ENCODE measurements around the gene HPSE2.
"Not testable (repeated sequence)": the region's sequence is repeated elsewhere in the genome, so short reads cannot be mapped to it uniquely, and the experiment has no call there.

Gene HPSE2

DNA sequence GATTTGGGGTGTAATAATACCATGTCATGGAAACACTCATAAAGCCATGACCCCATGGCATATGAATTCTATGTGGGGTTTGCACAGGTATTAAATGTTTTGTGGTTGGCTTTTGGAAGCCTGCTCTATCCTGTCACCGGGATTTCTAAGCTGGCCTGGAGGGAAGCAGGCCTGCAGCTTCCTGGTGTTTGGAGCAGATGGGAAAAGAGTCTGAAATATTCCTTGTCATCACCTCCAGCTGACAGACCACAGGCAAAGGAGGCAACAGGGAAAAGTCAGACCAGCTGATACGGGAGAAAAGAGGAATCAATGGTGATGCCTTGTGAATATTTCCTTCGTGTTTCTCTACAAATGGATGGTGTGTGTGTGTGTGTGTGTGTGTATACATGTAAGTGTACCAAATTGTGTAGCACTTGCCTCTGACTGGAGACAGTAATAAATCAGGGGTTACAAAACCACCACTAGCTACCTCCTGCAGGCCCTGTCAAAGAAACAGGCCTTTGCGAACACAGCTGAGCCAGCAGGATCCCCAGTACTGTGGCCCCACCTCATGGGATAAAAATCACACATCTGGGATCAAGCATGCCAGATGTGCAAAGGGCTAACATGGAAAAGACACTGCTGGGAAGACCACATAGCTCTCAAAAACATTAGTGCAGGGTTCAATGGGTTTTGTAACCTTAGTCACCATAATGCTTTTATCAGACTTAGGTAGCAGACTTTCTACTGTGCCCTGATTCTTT lies 668.1 kb downstream of the HPSE2 start:
- no peak for DNase-seq (ENCODE audit: low read depth)

GRCh38 chr10:98563811-98564210 lies 671.8 kb downstream of the HPSE2 start:
- no peak for DNase-seq (ENCODE audit: low read depth)

- DNase-seq (ENCODE audit: low read depth) = peak; percentile 25
Measured at GRCh38 chr10:98560565-98560964, 675.1 kb downstream of the HPSE2 start.

DNA sequence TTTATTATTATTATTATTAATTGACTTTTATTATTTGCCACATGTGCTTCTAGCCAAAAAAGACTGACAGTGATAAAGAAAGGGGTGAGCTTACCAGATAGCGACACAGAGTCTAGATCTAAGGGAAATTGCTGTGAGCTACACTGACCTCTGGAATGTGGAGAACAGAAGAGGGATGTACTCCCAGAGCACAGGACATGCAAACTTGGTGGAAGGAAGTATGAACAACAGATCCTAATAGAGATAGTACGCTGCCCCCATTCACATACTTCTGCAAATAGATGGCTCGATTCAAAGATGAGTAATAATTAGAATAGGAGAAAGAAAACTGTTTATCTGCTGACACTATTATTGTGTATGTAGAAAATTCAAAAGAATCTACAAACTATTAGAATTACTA lies 679.6 kb downstream of the HPSE2 start:
- peak; percentile 90 for DNase-seq (ENCODE audit: low read depth)

GRCh38 chr10:98555021-98555619 lies 680.5 kb downstream of the HPSE2 start:
- DNase-seq (ENCODE audit: low read depth) = peak; percentile 48

GRCh38 chr10:98541561-98541960 lies 694.1 kb downstream of the HPSE2 start:
- not testable (repeated sequence) for DNase-seq (ENCODE audit: low read depth)

DNA sequence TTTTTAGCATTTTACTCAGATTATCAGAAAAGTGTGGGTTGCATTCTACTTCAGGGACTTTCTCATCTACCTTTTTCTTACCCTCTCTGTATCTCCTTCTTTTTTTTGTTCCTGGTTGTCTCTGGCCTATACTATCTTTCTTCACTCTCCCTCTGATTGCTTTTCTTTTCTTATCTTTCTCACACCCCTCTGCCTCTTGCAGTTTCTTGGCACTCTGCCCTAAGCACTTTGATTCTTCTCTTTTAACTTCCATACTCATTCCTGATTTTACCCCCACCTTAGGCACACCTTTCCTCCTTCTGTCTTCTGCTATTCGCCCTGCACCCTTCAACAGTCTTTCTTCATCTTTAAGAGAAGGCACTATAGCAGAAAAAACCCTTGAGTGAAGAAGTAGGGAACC lies 696.1 kb downstream of the HPSE2 start:
- DNase-seq (ENCODE audit: low read depth) = no peak

GRCh38 chr10:98538472-98538871 lies 697.2 kb downstream of the HPSE2 start:
- DNase-seq (ENCODE audit: low read depth) = no peak

DNA sequence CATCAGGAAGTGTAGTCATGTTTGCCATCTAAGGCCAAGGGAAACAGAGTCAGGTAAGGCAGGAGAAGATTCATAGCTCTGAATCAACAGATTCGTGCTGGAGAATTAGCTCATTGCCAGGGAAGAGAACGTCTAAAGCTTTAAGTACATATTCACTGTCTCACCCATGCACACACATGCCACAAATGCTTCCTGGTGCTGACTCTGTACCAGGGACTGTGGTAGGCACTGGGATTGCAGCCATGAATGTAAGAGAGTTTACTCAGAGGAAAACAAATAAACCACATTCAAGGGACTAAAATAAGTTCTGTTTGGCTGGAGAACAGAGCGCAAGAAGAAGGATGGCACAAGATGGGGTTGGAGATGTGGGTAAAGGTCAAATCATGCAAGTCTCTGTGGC lies 699.1 kb downstream of the HPSE2 start:
- peak; percentile 91 for DNase-seq (ENCODE audit: low read depth)

DNA sequence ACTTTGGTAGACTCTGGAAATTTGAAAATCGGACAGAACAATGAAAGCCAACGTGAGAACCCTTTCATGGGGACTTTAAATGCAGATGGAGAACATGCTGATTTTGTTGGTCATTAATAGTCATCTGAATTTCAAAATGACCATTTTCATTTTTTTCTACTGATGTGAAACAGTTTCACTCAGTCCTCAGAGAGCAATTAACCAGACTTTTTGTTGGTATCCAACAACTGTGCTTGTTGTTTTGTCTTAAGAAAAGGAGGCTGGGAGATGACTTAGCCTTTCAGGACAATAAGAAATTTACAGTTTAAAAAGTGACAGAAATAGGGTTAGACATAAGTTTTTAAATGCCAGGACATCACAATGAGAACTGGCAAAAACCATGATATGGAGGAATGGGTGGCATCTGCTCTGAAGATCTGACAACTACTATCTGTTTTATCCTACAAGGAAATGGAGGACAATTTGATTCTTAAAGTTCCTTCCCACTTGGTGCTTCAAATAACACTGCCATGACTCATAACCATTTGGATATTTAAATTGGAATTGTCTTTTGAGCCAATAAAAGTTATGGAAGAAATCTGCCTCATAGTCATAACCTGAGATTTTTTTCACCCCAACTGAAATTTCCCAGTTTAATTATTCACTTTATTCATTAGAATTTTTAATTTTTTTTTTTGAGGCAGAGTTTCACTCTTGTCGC lies 701.8 kb downstream of the HPSE2 start:
- DNase-seq (ENCODE audit: low read depth) = peak; percentile 71

DNA sequence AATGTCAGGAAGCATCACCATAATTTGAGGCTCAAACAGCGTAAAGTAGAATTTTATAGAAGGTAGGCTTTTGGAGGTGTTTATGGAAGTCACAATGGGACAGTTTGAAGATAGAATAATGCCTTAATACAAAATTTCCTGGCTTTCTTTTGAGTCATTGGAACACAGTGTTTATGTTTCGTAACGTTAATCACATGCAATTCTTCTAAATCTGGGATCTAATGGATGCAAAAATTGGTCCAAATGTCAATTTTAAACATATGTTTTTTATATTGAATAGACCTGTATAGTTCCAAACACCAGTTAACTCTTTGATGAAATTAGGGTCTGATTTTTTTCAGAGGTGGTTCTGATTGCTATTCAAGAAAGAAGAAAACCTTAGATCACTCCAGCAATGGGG lies 702.4 kb downstream of the HPSE2 start:
- no peak for DNase-seq (ENCODE audit: low read depth)

- peak; percentile 38 for DNase-seq (ENCODE audit: low read depth)
Measured at GRCh38 chr10:98528805-98529183, 706.9 kb downstream of the HPSE2 start.

- peak; percentile 94 for DNase-seq (ENCODE audit: low read depth)
Measured at GRCh38 chr10:98528166-98528804, 707.4 kb downstream of the HPSE2 start.

DNA sequence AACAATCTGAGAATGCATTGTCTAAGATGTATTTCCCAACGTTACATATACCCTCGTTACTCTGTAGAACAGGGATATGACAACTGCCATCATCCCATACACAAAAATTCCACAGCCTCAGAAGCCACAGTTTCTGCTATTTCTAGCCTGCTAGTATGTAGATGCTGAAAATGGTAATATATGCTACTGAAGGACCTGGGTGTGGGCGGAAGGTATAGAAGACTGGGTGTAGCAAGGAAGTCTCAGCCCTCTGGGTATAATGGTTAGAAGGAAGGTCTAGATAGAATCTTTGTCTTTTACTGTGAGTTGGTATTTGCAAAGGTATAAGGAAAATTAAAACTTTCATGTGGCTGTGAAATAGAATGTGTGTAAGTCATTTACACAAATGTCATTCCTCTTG lies 709.7 kb downstream of the HPSE2 start:
- DNase-seq (ENCODE audit: low read depth) = no peak

GRCh38 chr10:98524124-98524523 lies 711.5 kb downstream of the HPSE2 start:
- DNase-seq (ENCODE audit: low read depth) = no peak

DNA sequence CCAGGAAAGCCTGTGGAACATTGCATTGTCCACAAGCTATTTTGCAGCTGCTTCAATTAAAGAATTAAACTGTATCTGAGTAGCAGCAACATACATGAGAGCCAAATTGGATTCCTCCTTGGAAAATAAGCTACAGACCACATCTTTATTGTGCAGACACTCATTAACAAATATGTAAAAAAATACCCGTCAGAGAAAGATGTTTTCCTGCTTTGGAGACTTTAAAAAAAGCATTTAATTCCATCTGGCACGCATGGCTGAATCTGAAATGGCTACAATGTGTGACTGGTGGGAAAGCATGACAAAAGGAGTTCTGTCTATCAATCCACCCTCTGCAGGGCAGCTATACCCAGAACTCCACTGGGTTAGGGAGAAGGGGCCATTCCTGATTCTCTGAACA lies 715.8 kb downstream of the HPSE2 start:
- no peak for DNase-seq (ENCODE audit: low read depth)

- no peak for DNase-seq (ENCODE audit: low read depth)
Measured at GRCh38 chr10:98517672-98518071, 718.0 kb downstream of the HPSE2 start.

GRCh38 chr10:98516352-98516751 lies 719.3 kb downstream of the HPSE2 start:
- DNase-seq (ENCODE audit: low read depth) = peak; percentile 82

DNA sequence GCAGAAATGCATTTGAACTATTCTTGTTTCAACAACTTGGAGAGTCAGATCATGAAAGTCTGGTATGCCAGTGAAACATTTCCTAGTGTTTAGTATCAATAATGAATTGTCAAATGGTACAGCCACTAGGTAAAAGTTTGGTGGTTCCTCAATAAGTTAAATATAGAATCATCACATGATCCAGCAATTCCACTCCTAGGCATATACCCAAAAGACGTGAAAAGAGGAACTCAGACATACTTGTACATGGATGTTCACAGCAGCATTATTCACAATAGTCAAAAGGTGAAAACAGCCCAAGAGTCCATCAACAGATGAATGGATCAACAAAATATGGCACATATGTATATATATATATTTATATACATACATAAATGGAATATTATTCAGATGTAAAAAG lies 721.9 kb downstream of the HPSE2 start:
- DNase-seq (ENCODE audit: low read depth) = no peak

DNA sequence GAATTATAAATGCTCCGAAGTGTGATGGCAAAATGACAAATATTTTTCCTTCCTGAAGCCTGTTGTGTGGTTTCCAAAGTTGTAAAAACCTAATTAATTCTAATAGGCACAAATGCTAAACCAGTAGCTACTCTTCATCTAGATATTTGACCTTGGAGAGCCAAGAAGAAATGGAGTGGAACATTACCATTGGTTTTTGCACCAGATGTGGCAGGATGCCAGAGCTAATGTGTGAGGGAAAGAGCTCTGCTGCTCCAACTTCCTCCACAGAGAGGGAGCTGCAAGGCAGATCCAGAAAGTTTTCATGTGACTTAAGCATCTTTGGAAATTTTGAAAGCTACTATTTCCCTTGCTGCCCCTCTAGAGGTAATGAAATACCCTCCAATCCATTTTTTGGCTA lies 723.8 kb downstream of the HPSE2 start:
- peak; percentile 18 for DNase-seq (ENCODE audit: low read depth)

- DNase-seq (ENCODE audit: low read depth) = no peak
Measured at GRCh38 chr10:98510412-98510995, 725.1 kb downstream of the HPSE2 start.

DNA sequence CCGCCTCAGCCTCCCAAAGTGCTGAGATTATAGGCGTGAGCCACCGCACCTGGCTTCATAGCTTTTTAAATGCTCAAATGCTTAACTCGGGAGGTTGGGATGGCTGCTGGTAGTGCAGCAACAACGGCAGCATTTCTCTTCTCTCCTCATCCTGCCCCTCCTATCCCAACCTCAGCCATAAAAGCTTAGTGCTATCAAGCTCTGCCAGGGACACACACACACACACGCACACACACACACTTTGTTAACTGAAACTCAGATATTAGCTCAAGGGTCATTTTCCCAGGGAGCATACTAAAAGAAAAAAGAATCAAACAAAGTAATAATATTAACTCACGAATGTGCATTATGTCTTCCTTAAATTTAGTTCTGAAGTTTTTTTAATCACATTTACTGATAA lies 725.9 kb downstream of the HPSE2 start:
- DNase-seq (ENCODE audit: low read depth) = no peak

All from EH (cell line).